Endometrial microvascular endothelial cells (primary cell): Measurements from ENCODE around the gene ING2. TPM values are rescaled to one million over a fixed set of nuclear protein-coding genes. Genes with fewer than 3 reads are reported as not detected.
"Not testable (repeated sequence)": the region's sequence is repeated elsewhere in the genome, so short reads cannot be mapped to it uniquely, and the experiment has no call there.

Source experiments
- in situ Hi-C: cut with HindIII; loops from 2 replicates; pipeline ENCODE4 v1.10.0; 2017; ENCODE audit warnings: low sequenced_read_pairs, low pct_unique_long_range_greater_than_20kb; ENCODE audit errors: inconsistent ontology term
- total RNA-seq: library from RNA; depleted of rRNA; stranded (reverse); fragments of >200 nt; gene quantifications from one replicate; pipeline ENCODE4 v1.2.3, GENCODE V29; 2015; ENCODE audit errors: inconsistent ontology term

Gene ING2
- total RNA-seq, 1 donor from 2014 or later, result 9.9 TPM

GRCh38 chr4:183541010-183541751 is 36.3 kb downstream of the ING2 start:
- in situ Hi-C loops, result no loop called here

- in situ Hi-C loops, result no loop called here
Measured at GRCh38 chr4:183541752-183542040, 36.8 kb downstream of the ING2 start.

GRCh38 chr4:183543435-183543834 is 38.6 kb downstream of the ING2 start:
- in situ Hi-C loops, result no loop called here

GRCh38 chr4:183544109-183544508 is 39.3 kb downstream of the ING2 start:
- in situ Hi-C loops, result no loop called here

- in situ Hi-C loops, result no loop called here
Measured at GRCh38 chr4:183546376-183546775, 41.5 kb downstream of the ING2 start.

- in situ Hi-C loops, result no loop called here
Measured at GRCh38 chr4:183548306-183548705, 43.4 kb downstream of the ING2 start.

GRCh38 chr4:183550345-183551093 is 45.7 kb downstream of the ING2 start:
- in situ Hi-C loops, result no loop called here

GRCh38 chr4:183552274-183553146 is 47.7 kb downstream of the ING2 start:
- in situ Hi-C loops, result no loop called here

- in situ Hi-C loops, result not testable (repeated sequence)
Measured at GRCh38 chr4:183553147-183553478, 48.3 kb downstream of the ING2 start.

GRCh38 chr4:183553601-183554345 is 48.9 kb downstream of the ING2 start:
- in situ Hi-C loops, result no loop called here

GRCh38 chr4:183554346-183554686 is 49.5 kb downstream of the ING2 start:
- in situ Hi-C loops, result no loop called here

GRCh38 chr4:183554878-183555585 is 50.2 kb downstream of the ING2 start:
- in situ Hi-C loops, result no loop called here

- in situ Hi-C loops, result no loop called here
Measured at GRCh38 chr4:183556947-183557346, 52.1 kb downstream of the ING2 start.

- in situ Hi-C loops, result no loop called here
Measured at GRCh38 chr4:183557611-183558010, 52.8 kb downstream of the ING2 start.

- in situ Hi-C loops, result no loop called here
Measured at GRCh38 chr4:183558873-183559272, 54.0 kb downstream of the ING2 start.

- in situ Hi-C loops, result no loop called here
Measured at GRCh38 chr4:183561905-183562304, 57.0 kb downstream of the ING2 start.
